HG02623 (cell line): ENCODE measurements around the gene FLRT1.

Source experiments
- ATAC-seq: cut with Tn5 transposase; IDR thresholded peaks from one replicate; pipeline ENCODE4 v1.9.1; 2021; ENCODE audit warnings: moderate library complexity; ENCODE audit not compliant: unreplicated experiment

The FLRT1 gene

GRCh38 chr11:64035576-64035975 lies at the start of gene FLRT1:
Gene FLRT1, plus strand, starts transcription at chr11:64035931. Its CDS starts 80,337 bp downstream, at chr11:64116268.
- no peak for ATAC-seq

- peak; percentile 84 for ATAC-seq
Measured at GRCh38 chr11:63986156-63986931, 49.4 kb upstream of the FLRT1 start, which contains the start of gene OTUB1. Gene OTUB1, plus strand, starts transcription at chr11:63986438. Its CDS starts 19 bp downstream, at chr11:63986457.

DNA sequence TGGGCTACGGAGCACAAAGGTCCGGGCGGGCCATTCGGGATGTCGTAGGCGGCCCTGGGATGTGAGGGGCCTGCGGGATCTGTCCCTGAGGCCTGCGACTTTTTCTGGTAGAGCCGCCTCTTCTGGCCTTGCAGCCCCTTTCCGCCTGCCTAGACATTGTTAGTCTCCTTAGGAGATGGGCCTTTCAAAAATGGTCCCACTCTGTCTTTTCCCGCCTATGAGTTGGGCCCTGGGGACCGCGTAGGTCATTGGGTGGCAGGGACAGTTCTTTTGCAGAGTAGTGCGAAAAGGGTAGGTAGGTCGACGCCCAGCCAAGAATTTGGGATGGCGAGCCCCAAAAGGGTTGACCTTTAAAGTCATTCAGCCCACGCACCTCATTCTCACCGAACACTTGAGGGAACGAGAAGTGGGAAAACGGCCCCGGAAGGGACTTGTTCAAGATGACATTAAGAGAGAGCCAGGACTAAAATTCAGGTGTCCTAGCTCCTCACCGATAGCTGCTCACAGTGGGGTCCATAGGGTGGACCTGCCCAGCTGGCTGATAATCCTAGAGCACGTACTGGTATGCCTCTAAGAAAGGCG lies 48.7 kb upstream of the FLRT1 start:
- no peak for ATAC-seq

DNA sequence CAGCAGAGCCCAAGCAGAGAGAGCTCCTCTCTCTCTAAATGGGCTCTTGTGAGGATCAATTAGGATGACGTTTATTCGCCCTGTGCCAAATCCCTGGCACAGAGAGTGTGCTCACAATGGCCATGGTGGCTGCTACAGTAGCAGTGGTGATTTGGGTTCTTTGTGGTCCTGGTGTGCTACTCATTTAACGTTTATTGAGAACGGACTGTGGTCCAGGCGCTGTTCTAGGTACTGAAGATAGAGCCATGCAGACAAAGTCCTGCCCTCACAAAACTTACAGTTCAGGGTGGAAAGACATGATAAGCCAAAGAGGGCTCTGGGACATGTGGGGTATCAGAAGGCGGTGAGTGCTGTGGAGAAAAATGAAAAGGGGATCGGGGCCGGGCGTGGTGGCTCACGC lies 44.2 kb upstream of the FLRT1 start:
- no peak for ATAC-seq

GRCh38 chr11:63993100-63993499 lies 42.6 kb upstream of the FLRT1 start:
- ATAC-seq = no peak

DNA sequence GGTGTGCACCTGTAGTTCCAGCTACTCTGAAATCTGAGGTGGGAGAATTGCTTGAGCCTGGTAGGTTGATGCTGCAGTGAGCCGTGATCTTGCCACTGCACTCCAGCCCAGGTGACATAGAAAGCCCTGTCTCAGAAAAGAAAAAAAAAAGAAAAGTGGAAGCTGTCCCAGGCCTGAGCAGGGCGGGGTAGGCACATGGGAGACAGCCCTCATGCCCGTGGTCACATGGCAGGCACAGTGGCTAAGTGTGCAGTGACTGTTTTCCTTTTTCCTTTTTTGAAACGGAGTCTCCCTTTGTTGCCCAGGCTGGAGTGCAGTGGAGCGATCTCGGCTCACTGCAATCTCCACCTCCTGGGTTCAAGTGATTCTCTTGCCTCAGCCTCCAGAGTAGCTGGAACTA lies 41.7 kb upstream of the FLRT1 start:
- no peak for ATAC-seq

- ATAC-seq = no peak
Measured at GRCh38 chr11:63996512-63996911, 39.2 kb upstream of the FLRT1 start.

- ATAC-seq = no peak
Measured at GRCh38 chr11:63997104-63997700, 38.5 kb upstream of the FLRT1 start.

- ATAC-seq = no peak
Measured at GRCh38 chr11:63997801-63998337, 37.9 kb upstream of the FLRT1 start.

GRCh38 chr11:63998558-63999348 lies 37.0 kb upstream of the FLRT1 start:
- no peak for ATAC-seq

GRCh38 chr11:63999349-64000025 lies 36.2 kb upstream of the FLRT1 start:
- no peak for ATAC-seq

- ATAC-seq = peak; percentile 35
Measured at GRCh38 chr11:64000026-64000739, 35.5 kb upstream of the FLRT1 start.

- no peak for ATAC-seq
Measured at GRCh38 chr11:64000740-64001483, 34.8 kb upstream of the FLRT1 start.

DNA sequence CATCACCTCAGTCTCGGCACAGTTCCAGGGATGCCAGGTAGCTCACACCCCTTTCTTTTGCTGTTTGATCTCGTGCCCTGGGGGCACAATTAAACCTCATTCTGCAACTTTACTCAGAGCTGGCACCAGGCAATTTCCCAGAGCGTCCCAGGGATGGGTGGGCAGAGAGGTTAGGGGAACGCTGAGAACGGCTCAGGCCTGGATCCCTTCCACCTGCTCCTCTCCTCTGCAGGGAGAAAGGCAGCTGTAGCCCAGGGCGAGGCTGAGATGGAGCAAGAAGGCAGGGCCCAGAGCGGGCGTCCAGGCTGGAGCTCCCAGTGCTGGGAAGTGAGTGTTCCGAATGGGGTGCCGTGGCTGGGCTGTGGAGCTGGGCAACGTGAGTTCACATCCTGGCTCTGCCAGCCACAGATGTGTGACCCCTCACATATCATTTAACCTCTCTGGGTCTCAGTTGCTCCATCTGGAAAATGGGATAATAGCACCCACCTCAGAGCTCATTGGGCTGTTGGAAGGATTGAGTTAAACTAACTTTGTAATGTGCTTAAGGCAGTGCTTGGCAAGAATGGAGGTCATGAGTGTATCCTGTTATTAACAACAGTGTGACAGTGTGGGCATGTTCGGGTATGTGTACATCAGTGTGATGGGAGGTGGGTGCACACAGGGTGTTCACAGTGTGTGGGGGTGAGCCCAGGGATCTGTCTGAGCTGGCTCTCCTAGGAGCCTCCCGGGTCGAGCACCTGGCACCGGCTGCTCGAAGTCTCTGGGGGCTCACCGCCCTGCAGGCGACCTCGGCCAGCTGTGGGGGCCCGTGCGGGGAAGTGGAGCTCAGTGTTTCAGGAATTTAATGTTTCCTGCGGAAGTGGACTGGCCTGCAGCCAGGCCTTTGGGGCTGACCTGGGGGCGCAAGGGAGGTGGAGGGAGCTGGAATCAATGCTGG lies 34.0 kb upstream of the FLRT1 start:
- no peak for ATAC-seq

GRCh38 chr11:64003807-64004589 lies 31.7 kb upstream of the FLRT1 start:
- ATAC-seq = no peak

DNA sequence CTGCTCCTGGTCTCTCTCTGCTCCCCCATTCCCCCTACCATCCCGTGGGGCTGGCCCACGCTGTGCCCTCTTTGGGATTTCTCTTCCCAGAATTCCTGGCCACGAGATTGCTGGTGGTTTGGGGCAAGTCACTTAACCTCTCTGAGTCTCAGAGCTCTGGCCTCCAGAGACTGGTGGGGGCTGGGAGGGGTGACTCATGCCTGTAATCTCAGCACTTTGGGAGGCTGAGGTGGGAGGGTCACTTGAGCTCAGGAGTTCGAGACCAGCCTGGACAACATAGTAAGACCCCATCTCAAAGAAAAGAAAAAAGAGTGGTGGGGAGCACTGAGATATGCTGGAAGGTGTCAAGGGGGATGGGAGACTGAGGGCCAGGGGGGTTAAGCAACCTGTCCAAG lies 31.1 kb upstream of the FLRT1 start:
- no peak for ATAC-seq

DNA sequence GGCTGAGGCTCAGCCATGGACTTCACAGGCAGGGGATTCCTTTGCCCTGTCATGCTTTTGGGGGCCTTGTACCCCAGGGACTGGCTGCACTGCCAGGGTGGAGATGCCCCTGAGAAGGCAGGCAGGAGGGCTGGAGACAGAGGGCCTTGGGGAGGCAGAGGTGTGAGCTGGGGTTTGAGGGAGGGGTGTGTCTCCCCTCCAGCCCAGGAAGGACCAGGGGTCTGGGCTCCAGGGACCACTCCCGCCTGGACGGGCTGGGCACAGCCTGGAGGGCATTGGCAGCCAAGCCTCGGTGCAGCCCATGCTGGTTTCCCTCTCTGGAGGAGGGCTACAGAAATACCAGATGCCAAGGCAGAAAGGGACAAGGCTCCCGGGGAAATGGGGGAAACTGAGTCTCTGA lies 30.0 kb upstream of the FLRT1 start:
- ATAC-seq = no peak
